Activated CD4-positive, alpha-beta T cell treated with anti-CD3 and anti-CD28 coated beads, Interleukin-2, amount 10 ng/mL, durations not matched to agents 7 days and 5 days (primary cell): Measurements from ENCODE around the gene SART1. TPM values are rescaled to one million over a fixed set of nuclear protein-coding genes. Genes with fewer than 3 reads are reported as not detected.

Experiments used
- CTCF ChIA-PET: fragments of 350-600 bp; sonication (Branson Sonifier 250); formaldehyde crosslinking; loops from one replicate; lab custom pipeline; 2021; ENCODE audit warnings: antibody characterized with exemption; lab: Charles Lee
- POLR2A ChIA-PET: fragments of 350-600 bp; sonication (Branson Sonifier 250); formaldehyde crosslinking; loops from one replicate; lab custom pipeline; 2021; ENCODE audit warnings: antibody characterized with exemption; lab: Charles Lee
- DNase-seq: peaks from one replicate; pipeline ENCODE4 v3.0.0-alpha.2; 2020
- H3K27ac Mint-ChIP-seq: one replicate; pipeline ENCODE4 v1.8.0; 2021; ENCODE audit warnings: mild to moderate bottlenecking, moderate library complexity, mixed read lengths
- H3K27me3 Mint-ChIP-seq: one replicate; pipeline ENCODE4 v1.8.0; 2021; ENCODE audit warnings: mixed read lengths
- H3K36me3 Mint-ChIP-seq: one replicate; pipeline ENCODE4 v1.8.0; 2021; ENCODE audit warnings: low read depth, mixed read lengths
- H3K4me1 Mint-ChIP-seq: one replicate; pipeline ENCODE4 v1.8.0; 2021; ENCODE audit warnings: mixed read lengths
- H3K4me3 Mint-ChIP-seq: one replicate; pipeline ENCODE4 v1.8.0; 2021; ENCODE audit warnings: mild to moderate bottlenecking, moderate library complexity, mixed read lengths
- H3K9me3 Mint-ChIP-seq: one replicate; pipeline ENCODE4 v1.8.0; 2021; ENCODE audit warnings: mixed read lengths
- total RNA-seq, 2 experiments: library from RNA; stranded (reverse); gene quantifications; one replicate each; pipeline ENCODE4 v1.2.3, GENCODE V29; 2021

SART1 gene
- 10 to 100 TPM; 79.6 to 81.7 TPM for total RNA-seq

DNA sequence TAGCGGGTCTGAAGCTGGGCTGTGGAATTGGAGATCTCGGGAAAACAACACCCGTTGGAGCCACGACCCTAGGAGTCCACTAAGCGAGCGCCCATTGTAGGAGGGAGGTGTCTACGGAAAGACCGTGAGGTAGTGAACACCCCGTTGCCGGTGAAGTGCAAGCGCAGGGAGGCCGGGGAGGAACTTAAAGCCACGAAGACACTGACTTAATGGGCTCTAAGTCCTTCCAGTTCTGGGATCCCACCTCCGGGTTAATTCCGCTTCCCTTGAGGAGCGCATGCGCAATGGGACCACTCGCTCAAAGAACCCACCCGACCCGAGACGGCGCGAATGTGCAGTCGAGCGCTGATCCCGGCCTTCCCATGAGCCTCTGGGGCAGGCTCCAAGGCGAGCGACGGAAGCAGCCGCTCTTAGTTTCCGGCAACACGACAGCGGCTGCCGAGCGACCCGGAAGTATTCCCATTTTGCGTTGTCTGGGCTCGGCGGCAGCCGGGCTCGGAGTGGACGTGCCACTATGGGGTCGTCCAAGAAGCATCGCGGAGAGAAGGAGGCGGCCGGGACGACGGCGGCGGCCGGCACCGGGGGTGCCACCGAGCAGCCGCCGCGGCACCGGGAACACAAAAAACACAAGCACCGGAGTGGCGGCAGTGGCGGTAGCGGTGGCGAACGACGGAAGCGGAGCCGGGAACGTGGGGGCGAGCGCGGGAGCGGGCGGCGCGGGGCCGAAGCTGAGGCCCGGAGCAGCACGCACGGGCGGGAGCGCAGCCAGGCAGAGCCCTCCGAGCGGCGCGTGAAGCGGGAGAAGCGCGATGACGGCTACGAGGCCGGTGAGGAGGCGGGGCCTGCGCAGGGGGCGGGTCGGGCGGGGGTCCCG, at the start of gene SART1:
Gene SART1 (plus strand): TSS at position 468 of the 874 bp plus-strand sequence. CDS start 47 bp downstream, at position 515.
- ChIA-PET CTCF (interaction anchor here (1.0 to 8.2 kb wide), 5 partner anchors 25 to 181 kb away, joined by 3 to 40 read pairs (median 4); partner anchors contain the start of genes AP5B1, CCDC85B, FIBP and MUS81), POLR2A (no interaction called here)
- H3K27me3 Mint-ChIP-seq, result no peaks in the 10 kb centered on the region
- peak within 1 kb of the TSS; percentile 93 for H3K4me3 Mint-ChIP-seq
- peaks cover 30% of the 10 kb centered on the region for H3K36me3 Mint-ChIP-seq
- H3K9me3 Mint-ChIP-seq, result no peaks in the 10 kb centered on the region
- peak within 1 kb of the TSS; percentile 96 for H3K27ac Mint-ChIP-seq
- peak; percentile 97 for DNase-seq
- H3K4me1 Mint-ChIP-seq, result peaks cover 51% of the 10 kb centered on the region

- POLR2A ChIA-PET, result no interaction called here
- CTCF ChIA-PET, result interaction anchor here (2.5 to 24.0 kb wide), 2 partner anchors 12 to 24 kb away, joined by 11 to 340 read pairs; partner anchors contain the start of genes CCDC85B, FIBP and FOSL1
- no peak for DNase-seq
Measured at GRCh38 chr11:65912845-65913244, 48.7 kb upstream of the SART1 start.

DNA sequence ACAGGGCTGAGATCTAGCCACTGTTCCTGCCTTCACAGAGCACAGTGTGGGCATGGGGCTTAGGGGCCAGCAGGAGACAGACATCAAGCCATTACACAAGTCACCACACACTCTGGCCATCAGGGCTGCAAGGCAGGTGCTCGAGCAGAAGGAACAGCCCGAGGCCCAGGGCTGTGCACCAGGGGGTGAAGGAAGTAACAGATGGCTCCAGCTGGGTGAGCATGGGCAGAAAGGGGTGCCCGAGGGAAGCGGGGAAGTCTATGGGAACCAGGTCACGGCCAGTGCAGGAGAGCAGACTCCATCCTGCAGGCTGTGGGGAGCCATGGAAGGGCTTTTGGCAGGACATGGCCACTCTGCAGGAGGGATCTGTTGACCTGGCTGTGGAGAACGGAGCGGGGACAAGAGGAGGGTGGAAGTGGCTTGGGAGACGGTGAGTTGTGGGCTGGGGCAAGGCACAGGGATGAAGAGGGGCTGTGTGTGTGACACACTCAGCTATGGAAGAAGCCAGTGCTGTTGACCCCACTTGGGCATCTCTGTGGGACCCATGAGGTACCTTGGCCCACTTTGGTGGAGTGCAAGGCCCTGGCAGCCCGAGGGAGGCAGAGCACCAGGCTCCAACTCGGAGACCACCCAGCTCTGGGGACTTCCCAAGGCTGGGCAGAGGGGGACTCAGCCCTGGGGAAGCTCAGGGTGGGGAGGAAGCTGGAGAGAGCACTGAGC, 46.3 kb upstream of the SART1 start:
- Mint-ChIP-seq H3K9me3 (no peaks in the 10 kb centered on the region), H3K27me3 (no peaks in the 10 kb centered on the region), H3K4me3 (no peak overlapping the region), H3K27ac (peak overlapping the region; percentile 7), H3K4me1 (peaks cover 34% of the 10 kb centered on the region), H3K36me3 (peaks cover 17% of the 10 kb centered on the region)
- CTCF ChIA-PET, result interaction anchor here (0.9 to 24.0 kb wide), 6 partner anchors 9 to 55 kb away, joined by 3 to 340 read pairs (median 3); partner anchors contain the start of genes CCDC85B, FIBP and MUS81
- POLR2A ChIA-PET, result no interaction called here
- DNase-seq, result no peak

More at GRCh38 chr11:65912845-65913244, 48.7 kb upstream of the SART1 start:
- H3K36me3 Mint-ChIP-seq, result peaks cover 10% of the 10 kb centered on the region
- H3K9me3 Mint-ChIP-seq, result no peaks in the 10 kb centered on the region
- H3K27ac Mint-ChIP-seq, result no peak overlapping the region
- no peak overlapping the region for H3K4me3 Mint-ChIP-seq
- peaks cover 32% of the 10 kb centered on the region for H3K4me1 Mint-ChIP-seq
- H3K27me3 Mint-ChIP-seq, result no peaks in the 10 kb centered on the region

DNA sequence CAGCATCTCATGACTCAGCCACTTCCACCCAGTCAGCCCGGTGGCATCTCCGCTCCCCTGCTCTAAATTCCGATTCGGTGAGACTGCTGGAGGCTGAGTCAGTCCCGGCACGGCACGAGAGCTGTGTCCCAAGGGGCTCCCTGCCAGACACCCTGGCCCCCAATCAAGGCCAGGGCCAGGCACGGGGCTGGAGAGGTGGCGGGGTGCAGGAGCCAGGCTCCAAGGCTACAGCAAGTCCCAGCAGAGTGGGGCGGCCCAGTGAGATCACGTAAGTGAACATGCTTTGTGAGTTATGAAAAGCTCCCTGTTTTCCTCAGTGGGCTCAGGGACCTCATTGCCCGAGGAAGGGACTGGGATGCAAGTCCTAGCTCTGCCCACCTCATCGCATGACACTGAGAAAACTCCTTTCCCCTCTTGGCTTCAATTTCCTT, 45.7 kb upstream of the SART1 start:
- H3K4me3 Mint-ChIP-seq, result no peak overlapping the region
- H3K4me1 Mint-ChIP-seq, result peaks cover 38% of the 10 kb centered on the region
- H3K36me3 Mint-ChIP-seq, result peaks cover 22% of the 10 kb centered on the region
- no peak overlapping the region for H3K27ac Mint-ChIP-seq
- no peak for DNase-seq
- no peaks in the 10 kb centered on the region for H3K9me3 Mint-ChIP-seq
- ChIA-PET CTCF (interaction anchor here (0.9 to 24.0 kb wide), 3 partner anchors 12 to 27 kb away, joined by 3 to 340 read pairs (median 3); partner anchors contain the start of genes CCDC85B and FIBP), POLR2A (no interaction called here)
- no peaks in the 10 kb centered on the region for H3K27me3 Mint-ChIP-seq

- Mint-ChIP-seq H3K27ac (peak overlapping the region; percentile 60), H3K4me3 (peak overlapping the region; percentile 66), H3K36me3 (peaks cover 22% of the 10 kb centered on the region), H3K4me1 (peaks cover 39% of the 10 kb centered on the region), H3K9me3 (no peaks in the 10 kb centered on the region), H3K27me3 (no peaks in the 10 kb centered on the region)
- POLR2A ChIA-PET, result no interaction called here
- no peak for DNase-seq
- CTCF ChIA-PET, result interaction anchor here (0.9 to 24.0 kb wide), 3 partner anchors 11 to 28 kb away, joined by 3 to 340 read pairs (median 3); partner anchors contain the start of genes CCDC85B and FIBP
Measured at GRCh38 chr11:65916391-65916790, 45.1 kb upstream of the SART1 start.

GRCh38 chr11:65917077-65917433, 44.5 kb upstream of the SART1 start:
- Mint-ChIP-seq H3K27ac (peak overlapping the region; percentile 33), H3K4me1 (peaks cover 40% of the 10 kb centered on the region), H3K4me3 (peak overlapping the region; percentile 66), H3K36me3 (peaks cover 23% of the 10 kb centered on the region), H3K9me3 (no peaks in the 10 kb centered on the region), H3K27me3 (no peaks in the 10 kb centered on the region)
- CTCF ChIA-PET, result interaction anchor here (24.0 kb wide), 1 partner anchor 28 kb away, joined by 340 read pairs; the partner anchor contains the start of genes CCDC85B and FIBP
- no peak for DNase-seq
- POLR2A ChIA-PET, result no interaction called here

GRCh38 chr11:65917434-65918210, 43.9 kb upstream of the SART1 start:
- no peak for DNase-seq
- peaks cover 28% of the 10 kb centered on the region for H3K36me3 Mint-ChIP-seq
- H3K4me3 Mint-ChIP-seq, result peak overlapping the region; percentile 95
- H3K4me1 Mint-ChIP-seq, result peaks cover 45% of the 10 kb centered on the region
- ChIA-PET CTCF (interaction anchor here (1.0 to 24.0 kb wide), 2 partner anchors 29 to 135 kb away, joined by 3 to 340 read pairs; partner anchors contain the start of genes CCDC85B, FIBP and SF3B2), POLR2A (no interaction called here)
- H3K27ac Mint-ChIP-seq, result peak overlapping the region; percentile 87
- H3K9me3 Mint-ChIP-seq, result no peaks in the 10 kb centered on the region
- no peaks in the 10 kb centered on the region for H3K27me3 Mint-ChIP-seq

DNA sequence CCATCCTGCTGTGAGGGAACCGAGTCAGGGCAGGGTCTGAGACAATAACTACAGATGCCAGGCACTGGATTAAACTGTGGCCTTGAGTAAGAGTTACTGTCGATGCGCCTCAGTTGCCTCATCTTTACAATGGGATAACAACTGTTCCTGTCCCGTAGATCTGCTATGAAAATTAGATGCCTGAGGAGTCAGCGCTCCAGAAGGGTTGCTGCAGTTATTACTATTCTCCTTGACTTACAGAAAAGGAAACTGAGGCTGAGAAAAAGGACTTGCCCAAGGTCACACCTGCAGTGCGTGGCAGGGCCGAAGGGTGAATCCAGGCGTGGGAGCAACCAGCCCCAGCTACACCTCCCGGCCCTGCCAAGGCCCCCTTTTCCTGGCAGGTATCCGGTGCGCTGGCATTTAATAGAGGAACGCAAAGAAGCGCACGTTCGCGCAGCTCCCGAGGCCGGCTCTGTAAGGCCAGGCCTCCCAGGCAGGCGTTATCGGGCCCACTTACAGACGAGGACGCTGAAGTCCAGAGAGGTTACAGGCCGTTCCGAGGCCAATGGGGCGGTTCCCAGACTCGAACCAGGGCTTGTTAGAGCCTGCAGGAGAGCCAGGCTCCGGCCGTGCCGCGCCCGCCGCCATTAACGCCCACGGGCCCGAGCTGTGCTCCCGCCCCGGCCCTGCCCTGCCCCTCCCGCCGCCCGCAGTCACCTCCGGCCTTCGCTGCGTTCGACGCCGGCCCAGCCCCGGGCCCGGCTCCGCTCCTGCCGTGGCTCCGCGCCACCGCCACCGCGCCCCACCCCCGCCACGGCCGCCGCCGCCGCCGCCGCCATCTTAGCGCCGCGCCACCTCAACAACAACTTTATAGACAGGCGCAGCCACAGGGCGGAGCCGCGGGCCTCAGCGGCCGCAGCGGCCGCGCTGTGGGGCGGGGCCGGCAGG, 43.1 kb upstream of the SART1 start, which contains the start of gene C11orf68:
Gene C11orf68 (minus strand): TSS at position 852 of the 930 bp plus-strand sequence. CDS start 31 bp downstream, at position 821.
- H3K4me1 Mint-ChIP-seq, result peaks cover 50% of the 10 kb centered on the region
- DNase-seq, result no peak
- peak within 1 kb of the TSS; percentile 95 for H3K4me3 Mint-ChIP-seq
- ChIA-PET CTCF (interaction anchor here (1.0 to 24.0 kb wide), 2 partner anchors 30 to 134 kb away, joined by 3 to 340 read pairs; partner anchors contain the start of genes CCDC85B, FIBP and SF3B2), POLR2A (no interaction called here)
- H3K36me3 Mint-ChIP-seq, result peaks cover 37% of the 10 kb centered on the region
- no peaks in the 10 kb centered on the region for H3K27me3 Mint-ChIP-seq
- no peaks in the 10 kb centered on the region for H3K9me3 Mint-ChIP-seq
- H3K27ac Mint-ChIP-seq, result peak within 1 kb of the TSS; percentile 90

DNA sequence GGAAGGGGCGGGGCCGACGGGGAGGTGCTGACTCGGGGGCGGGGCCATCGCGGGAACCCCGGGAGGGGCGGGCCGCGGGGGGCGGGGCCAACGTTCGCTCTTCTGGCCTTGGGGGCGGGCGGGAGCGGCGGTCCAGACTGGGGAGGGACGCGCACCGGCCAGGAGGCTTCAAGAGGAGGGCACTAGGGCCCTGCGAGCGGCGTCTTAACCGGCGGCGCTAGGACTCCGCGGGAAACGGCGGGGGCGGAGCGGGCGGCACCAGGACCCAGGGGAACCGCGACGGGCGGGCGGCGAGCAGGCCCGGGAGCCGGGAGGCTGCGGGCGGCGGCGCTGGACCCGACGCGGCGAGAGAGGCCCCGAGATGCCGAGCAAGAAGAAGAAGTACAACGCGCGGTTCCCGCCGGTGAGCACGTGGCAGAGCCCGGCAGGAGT, 42.4 kb upstream of the SART1 start, which contains the start of gene DRAP1:
Gene DRAP1 (plus strand): TSS at position 286 of the 432 bp plus-strand sequence. CDS start 76 bp downstream, at position 362.
- Mint-ChIP-seq H3K27ac (peak within 1 kb of the TSS; percentile 90), H3K4me3 (peak within 1 kb of the TSS; percentile 95), H3K27me3 (no peaks in the 10 kb centered on the region), H3K36me3 (peaks cover 38% of the 10 kb centered on the region), H3K9me3 (no peaks in the 10 kb centered on the region), H3K4me1 (peaks cover 53% of the 10 kb centered on the region)
- ChIA-PET POLR2A (no interaction called here), CTCF (interaction anchor here (1.0 to 24.0 kb wide), 4 partner anchors 19 to 69 kb away, joined by 3 to 340 read pairs (median 4); partner anchors contain the start of genes CCDC85B, FIBP and FOSL1)
- peak; percentile 98 for DNase-seq

DNA sequence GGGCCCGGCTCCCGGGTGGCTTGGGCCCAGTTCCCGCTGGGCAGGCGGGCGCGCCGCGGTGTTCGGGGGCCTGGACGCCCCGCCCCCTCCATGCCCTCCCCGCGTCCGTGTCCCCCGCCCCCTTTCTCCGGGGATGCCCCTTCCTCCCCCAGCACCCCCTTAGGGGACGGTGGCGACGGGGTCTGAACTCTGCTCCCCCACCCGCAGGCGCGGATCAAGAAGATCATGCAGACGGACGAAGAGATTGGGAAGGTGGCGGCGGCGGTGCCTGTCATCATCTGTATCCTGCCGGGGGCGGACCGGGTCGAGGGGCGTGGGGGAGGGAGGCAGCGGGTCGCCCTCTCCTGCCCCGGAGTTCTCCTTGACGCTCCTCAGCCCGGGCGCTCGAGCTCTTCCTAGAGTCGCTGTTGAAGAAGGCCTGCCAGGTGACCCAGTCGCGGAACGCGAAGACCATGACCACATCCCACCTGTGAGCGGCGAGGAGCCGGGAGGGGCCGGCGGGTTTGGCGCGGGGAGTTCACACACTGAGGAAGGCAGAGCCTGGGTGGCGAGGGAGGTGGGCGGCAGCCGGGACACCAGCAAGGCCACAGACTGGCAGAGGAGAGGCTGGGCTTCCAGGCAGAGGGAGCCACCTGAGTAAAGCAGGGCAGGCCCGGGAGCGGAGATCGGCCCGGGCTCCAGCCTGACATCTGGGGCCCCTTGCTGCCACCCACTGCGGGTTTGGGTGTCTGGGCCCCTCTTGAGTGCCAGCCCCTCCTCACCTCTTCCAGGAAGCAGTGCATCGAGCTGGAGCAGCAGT, 41.8 kb upstream of the SART1 start:
- ChIA-PET CTCF (interaction anchor here (1.0 to 1.4 kb wide), 4 partner anchors 20 to 69 kb away, joined by 3 to 4 read pairs (median 4); partner anchors contain the start of genes FIBP and FOSL1), POLR2A (no interaction called here)

More for the DNA sequence above, 41.8 kb upstream of the SART1 start:
- peaks cover 53% of the 10 kb centered on the region for H3K4me1 Mint-ChIP-seq
- H3K9me3 Mint-ChIP-seq, result no peaks in the 10 kb centered on the region
- H3K27me3 Mint-ChIP-seq, result no peaks in the 10 kb centered on the region
- H3K4me3 Mint-ChIP-seq, result peak overlapping the region; percentile 95
- H3K27ac Mint-ChIP-seq, result peak overlapping the region; percentile 90
- peaks cover 38% of the 10 kb centered on the region for H3K36me3 Mint-ChIP-seq
- peak; percentile 63 for DNase-seq
